Measurements from ENCODE around the gene ZBTB7C. TPM values are rescaled to one million over a fixed set of nuclear protein-coding genes. Genes with fewer than 3 reads are reported as not detected.

Gene ZBTB7C
- total RNA-seq, 1 donor from 2014 or later: 13.0 TPM

- DNase-seq (ENCODE audit: extremely low spot score, unreplicated experiment): no peak
- no peaks in the 10 kb centered on the region for H3K9me3 Mint-ChIP-seq
- TF ChIP-seq CTCF (conservative IDR thresholded peaks at IDR 0.05): no peak
- H3K27ac Mint-ChIP-seq: no peak overlapping the region
- peaks cover 17% of the 10 kb centered on the region for H3K4me1 Mint-ChIP-seq (ENCODE audit: unreplicated experiment)
- no peak overlapping the region for H3K4me3 Mint-ChIP-seq
- H3K36me3 Mint-ChIP-seq: no peaks in the 10 kb centered on the region
- no peaks in the 10 kb centered on the region for H3K27me3 Mint-ChIP-seq
These were observed 324.3 kb downstream of the ZBTB7C start for GRCh38 chr18:48084858-48085257.

- H3K27ac Mint-ChIP-seq: no peak overlapping the region
- no peaks in the 10 kb centered on the region for H3K36me3 Mint-ChIP-seq
- no peak for DNase-seq (ENCODE audit: extremely low spot score, unreplicated experiment)
- no peaks in the 10 kb centered on the region for H3K27me3 Mint-ChIP-seq
- TF ChIP-seq CTCF (conservative IDR thresholded peaks at IDR 0.05): no peak
- H3K9me3 Mint-ChIP-seq: no peaks in the 10 kb centered on the region
- H3K4me3 Mint-ChIP-seq: no peak overlapping the region
- H3K4me1 Mint-ChIP-seq (ENCODE audit: unreplicated experiment): peaks cover 17% of the 10 kb centered on the region
These were observed 325.0 kb downstream of the ZBTB7C start for GRCh38 chr18:48084041-48084757.

- Mint-ChIP-seq H3K27ac (no peak overlapping the region), H3K36me3 (no peaks in the 10 kb centered on the region), H3K4me1 (ENCODE audit: unreplicated experiment) (peaks cover 17% of the 10 kb centered on the region), H3K4me3 (no peak overlapping the region), H3K27me3 (no peaks in the 10 kb centered on the region), H3K9me3 (no peaks in the 10 kb centered on the region)
- no peak for TF ChIP-seq CTCF (conservative IDR thresholded peaks at IDR 0.05)
- no peak for DNase-seq (ENCODE audit: extremely low spot score, unreplicated experiment)
These were observed 328.6 kb downstream of the ZBTB7C start for GRCh38 chr18:48080546-48080945.

- no peak for DNase-seq (ENCODE audit: extremely low spot score, unreplicated experiment)
- no peak overlapping the region for H3K27ac Mint-ChIP-seq
- H3K9me3 Mint-ChIP-seq: no peaks in the 10 kb centered on the region
- no peak for TF ChIP-seq CTCF (conservative IDR thresholded peaks at IDR 0.05)
- peaks cover 21% of the 10 kb centered on the region for H3K4me1 Mint-ChIP-seq (ENCODE audit: unreplicated experiment)
- H3K4me3 Mint-ChIP-seq: no peak overlapping the region
- no peaks in the 10 kb centered on the region for H3K36me3 Mint-ChIP-seq
- no peaks in the 10 kb centered on the region for H3K27me3 Mint-ChIP-seq
These were observed 329.3 kb downstream of the ZBTB7C start for GRCh38 chr18:48079885-48080284.

- Mint-ChIP-seq H3K4me3 (no peak overlapping the region), H3K27ac (no peak overlapping the region), H3K4me1 (ENCODE audit: unreplicated experiment) (peaks cover 26% of the 10 kb centered on the region), H3K27me3 (no peaks in the 10 kb centered on the region), H3K9me3 (no peaks in the 10 kb centered on the region), H3K36me3 (no peaks in the 10 kb centered on the region)
- TF ChIP-seq CTCF (conservative IDR thresholded peaks at IDR 0.05): no peak
- DNase-seq (ENCODE audit: extremely low spot score, unreplicated experiment): no peak
These were observed 330.7 kb downstream of the ZBTB7C start for GRCh38 chr18:48078448-48078847.

Data from type B pancreatic cell (in vitro differentiated cells).